Measurements from ENCODE around the gene TAF4. TPM values are rescaled to one million over a fixed set of nuclear protein-coding genes. Genes with fewer than 3 reads are reported as not detected.

TAF4 gene
- total RNA-seq, 4 donors from 2014 or later: 8.0 to 24.9 (median 13.9) TPM

DNA sequence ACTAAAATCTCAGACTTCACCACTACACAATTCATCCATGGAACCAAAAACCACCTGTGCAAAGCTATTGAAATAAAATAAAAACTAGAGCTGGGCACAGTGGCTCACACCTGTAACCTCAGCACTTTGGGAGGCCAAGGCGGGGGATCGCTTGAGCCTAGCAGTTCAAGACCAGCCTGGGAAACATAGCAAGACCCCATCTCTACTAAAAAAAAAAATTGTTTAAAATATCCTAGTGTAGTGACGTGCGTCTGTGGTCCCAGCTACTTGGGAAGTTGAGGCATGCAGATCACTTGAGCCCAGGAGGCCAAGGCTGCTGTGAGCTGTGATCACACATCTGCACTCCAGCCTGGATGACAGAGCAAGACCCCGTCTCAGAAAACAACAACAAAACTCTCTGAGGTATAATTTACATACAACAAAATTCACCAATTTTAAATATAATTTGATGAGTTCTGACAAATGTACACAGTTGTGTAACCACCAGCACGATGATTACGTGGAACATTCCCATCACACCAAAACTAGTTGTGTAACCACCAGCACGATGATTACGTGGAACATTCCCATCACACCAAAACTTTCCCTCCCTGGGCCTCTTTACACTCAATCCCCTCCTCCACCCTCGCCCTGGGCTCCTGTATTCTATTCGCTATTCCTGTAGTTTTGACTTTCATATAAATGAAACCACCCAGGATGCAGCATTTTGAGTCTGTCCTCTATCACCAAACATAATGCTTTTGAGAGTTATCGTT lies 107.5 kb downstream of the TAF4 start:
- intact Hi-C loops (cut with DNase I; ENCODE audit: low total_unique reads): no loop called here
- in situ Hi-C loops (cut with MboI; ENCODE audit: low sequenced_read_pairs in 4 of 4): no loop called here
- DNase-seq (peak in 1 of 2 donors; percentile 2), ATAC-seq (no peak)
- no peaks in the 10 kb centered on the region for H3K36me3 ChIP-seq
- H3K4me1 ChIP-seq: no peaks in the 10 kb centered on the region
- no peak overlapping the region for H3K4me3 ChIP-seq
- no peak overlapping the region for H3K27ac ChIP-seq
- TF ChIP-seq, protein P1, sequence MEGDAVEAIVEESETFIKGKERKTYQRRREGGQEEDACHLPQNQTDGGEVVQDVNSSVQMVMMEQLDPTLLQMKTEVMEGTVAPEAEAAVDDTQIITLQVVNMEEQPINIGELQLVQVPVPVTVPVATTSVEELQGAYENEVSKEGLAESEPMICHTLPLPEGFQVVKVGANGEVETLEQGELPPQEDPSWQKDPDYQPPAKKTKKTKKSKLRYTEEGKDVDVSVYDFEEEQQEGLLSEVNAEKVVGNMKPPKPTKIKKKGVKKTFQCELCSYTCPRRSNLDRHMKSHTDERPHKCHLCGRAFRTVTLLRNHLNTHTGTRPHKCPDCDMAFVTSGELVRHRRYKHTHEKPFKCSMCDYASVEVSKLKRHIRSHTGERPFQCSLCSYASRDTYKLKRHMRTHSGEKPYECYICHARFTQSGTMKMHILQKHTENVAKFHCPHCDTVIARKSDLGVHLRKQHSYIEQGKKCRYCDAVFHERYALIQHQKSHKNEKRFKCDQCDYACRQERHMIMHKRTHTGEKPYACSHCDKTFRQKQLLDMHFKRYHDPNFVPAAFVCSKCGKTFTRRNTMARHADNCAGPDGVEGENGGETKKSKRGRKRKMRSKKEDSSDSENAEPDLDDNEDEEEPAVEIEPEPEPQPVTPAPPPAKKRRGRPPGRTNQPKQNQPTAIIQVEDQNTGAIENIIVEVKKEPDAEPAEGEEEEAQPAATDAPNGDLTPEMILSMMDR (IDR thresholded peaks at IDR 0.05 in 4 of 5, conservative IDR thresholded peaks at IDR 0.05 in 1 of 5): no peak
- no peak for TF ChIP-seq POLR2A (IDR thresholded peaks at IDR 0.05)
- no peaks in the 10 kb centered on the region for H3K9me3 ChIP-seq
- H3K27me3 ChIP-seq: no peaks in the 10 kb centered on the region

DNA sequence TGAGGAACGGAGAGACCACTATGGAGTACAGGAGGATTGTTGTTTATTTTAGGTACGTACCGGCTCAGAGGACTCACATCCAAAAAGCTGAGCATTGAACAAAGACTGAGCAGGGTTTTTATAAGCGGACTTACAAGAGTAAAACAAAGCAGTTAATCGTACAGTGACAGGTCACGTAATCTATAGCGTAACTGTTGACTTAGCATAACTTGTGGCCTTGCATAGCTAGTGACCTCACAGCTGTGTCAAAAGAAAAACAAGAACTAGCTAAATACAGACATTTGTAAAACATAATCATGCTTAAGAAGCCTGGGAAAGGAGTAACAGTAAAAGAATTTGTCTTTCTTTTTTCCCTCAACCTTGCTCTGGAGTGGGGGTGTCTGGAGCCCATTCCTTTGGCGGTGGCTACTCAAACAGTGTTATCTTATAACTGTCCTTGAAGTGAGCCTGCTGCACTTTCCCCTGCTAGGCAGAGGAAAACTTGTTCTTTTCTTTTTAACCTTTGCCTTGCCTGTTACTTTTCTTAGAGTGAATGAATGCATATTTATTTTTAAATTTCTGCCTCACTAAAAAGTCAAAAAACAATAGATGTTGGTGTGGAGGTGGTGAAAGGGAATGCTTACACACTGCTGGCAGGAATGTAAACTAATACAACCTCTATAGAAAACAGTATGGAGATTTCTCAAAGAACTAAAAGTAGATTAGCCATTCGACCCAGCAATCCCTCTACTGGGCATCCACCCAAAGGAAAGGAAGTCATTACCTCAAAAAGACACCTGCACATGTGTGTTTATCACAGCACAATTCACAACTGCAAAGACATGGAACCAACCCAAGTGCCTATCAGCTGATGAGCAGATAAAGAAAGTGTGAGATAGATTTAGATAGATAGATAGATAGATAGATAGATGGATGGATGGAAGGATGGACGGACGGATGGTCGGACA lies 109.0 kb downstream of the TAF4 start:
- DNase-seq (no peak), ATAC-seq (no peak)
- intact Hi-C loops (cut with DNase I; ENCODE audit: low total_unique reads): no loop called here

DNA sequence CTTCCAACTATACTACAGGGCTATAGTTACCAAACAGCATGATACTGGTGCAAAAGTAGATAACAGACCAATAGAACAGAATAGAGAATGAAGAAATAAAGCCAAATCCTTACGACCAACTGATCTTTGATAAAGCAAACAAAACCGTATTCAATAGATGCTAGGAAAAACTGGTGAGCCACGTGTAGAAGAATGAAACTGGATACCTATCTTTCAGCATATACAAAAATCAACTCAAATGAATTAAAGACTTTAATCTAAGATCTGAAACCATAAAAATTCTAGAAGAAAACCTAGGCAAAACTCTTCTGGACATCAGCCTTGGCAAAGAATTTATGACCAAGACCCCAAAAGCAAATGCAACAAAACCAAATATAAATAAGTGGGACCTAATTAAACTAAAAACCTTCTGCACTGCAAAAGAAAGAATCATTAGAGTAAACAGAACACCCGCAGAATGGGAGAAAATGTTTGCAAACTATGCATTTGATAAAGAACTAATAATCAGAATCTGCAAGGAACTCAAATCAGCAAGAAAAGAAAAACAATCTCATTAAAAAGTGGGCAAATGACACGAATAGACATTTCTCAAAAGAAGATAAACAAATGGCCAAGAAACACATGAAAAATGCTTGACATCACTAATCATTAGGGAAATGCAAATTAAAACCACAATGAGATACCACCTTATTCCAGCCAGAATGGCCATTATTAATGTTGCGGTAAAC lies 109.8 kb downstream of the TAF4 start:
- DNase-seq (no peak), ATAC-seq (no peak)
- no peaks in the 10 kb centered on the region for H3K9me3 ChIP-seq
- TF ChIP-seq POLR2A (IDR thresholded peaks at IDR 0.05): no peak
- TF ChIP-seq, protein P1 (IDR thresholded peaks at IDR 0.05 in 4 of 5, conservative IDR thresholded peaks at IDR 0.05 in 1 of 5): no peak
- no peaks in the 10 kb centered on the region for H3K36me3 ChIP-seq
- intact Hi-C loops (cut with DNase I; ENCODE audit: low total_unique reads): no loop called here
- H3K27me3 ChIP-seq: no peaks in the 10 kb centered on the region
- H3K4me1 ChIP-seq: no peaks in the 10 kb centered on the region
- H3K27ac ChIP-seq: no peak overlapping the region
- no peak overlapping the region for H3K4me3 ChIP-seq
- in situ Hi-C loops (cut with MboI; ENCODE audit: low sequenced_read_pairs in 4 of 4): no loop called here

More for the DNA sequence above, 109.0 kb downstream of the TAF4 start:
- Histone ChIP-seq H3K9me3 (no peaks in the 10 kb centered on the region), H3K36me3 (no peaks in the 10 kb centered on the region), H3K27me3 (no peaks in the 10 kb centered on the region), H3K4me3 (no peak overlapping the region), H3K27ac (no peak overlapping the region), H3K4me1 (no peaks in the 10 kb centered on the region)
- in situ Hi-C loops (cut with MboI; ENCODE audit: low sequenced_read_pairs in 4 of 4): no loop called here
- TF ChIP-seq POLR2A (IDR thresholded peaks at IDR 0.05): no peak
- TF ChIP-seq, protein P1 (IDR thresholded peaks at IDR 0.05 in 4 of 5, conservative IDR thresholded peaks at IDR 0.05 in 1 of 5): no peak

DNA sequence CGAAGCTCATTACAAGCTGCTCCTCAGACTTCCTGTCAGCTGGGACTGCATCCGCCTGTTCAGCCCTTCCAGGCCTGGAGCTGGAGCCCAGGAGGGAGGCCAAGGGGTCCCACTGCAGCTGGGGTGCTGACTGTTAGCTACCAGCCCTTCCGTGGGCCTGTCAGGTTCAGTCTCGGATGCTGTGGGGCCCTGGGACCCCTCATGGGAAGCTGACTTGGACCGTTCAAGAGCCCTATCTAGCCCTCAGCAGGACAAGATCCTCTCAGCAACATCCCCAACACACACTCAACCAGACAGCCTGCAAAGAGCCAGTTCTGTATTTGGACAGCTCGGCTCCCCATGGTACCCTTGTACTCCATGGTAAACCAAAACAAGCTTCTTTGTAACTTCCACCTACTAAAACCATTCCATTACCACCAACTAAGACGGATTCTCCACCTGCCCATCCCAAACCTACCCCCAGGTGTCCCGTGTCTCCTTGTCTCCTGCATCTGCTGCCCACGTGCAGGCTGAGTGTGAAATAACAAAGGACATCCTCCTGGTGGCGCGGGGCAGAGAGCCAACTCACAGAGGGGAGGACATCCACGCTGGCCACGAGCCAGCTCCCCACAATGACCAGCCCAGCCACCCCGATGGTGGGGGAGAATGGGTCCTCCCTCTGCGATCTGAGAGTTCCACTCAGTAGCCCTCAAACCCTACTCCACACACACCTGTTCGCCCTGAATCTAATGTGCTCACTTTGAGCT lies 111.2 kb downstream of the TAF4 start:
- peak in 1 of 2 donors; percentile 5 for DNase-seq
- in situ Hi-C loops (cut with MboI; ENCODE audit: low sequenced_read_pairs in 4 of 4): no loop called here
- intact Hi-C loops (cut with DNase I; ENCODE audit: low total_unique reads): no loop called here

More for the DNA sequence above, 111.2 kb downstream of the TAF4 start:
- Histone ChIP-seq H3K9me3 (no peaks in the 10 kb centered on the region), H3K27ac (no peak overlapping the region), H3K4me1 (no peaks in the 10 kb centered on the region), H3K36me3 (no peaks in the 10 kb centered on the region), H3K4me3 (no peak overlapping the region), H3K27me3 (no peaks in the 10 kb centered on the region)
- ATAC-seq: no peak
- TF ChIP-seq, protein P1 (IDR thresholded peaks at IDR 0.05 in 4 of 5, conservative IDR thresholded peaks at IDR 0.05 in 1 of 5): no peak
- TF ChIP-seq POLR2A (IDR thresholded peaks at IDR 0.05): no peak

Data from gastrocnemius medialis (tissue), 4 donors.